ENCODE results near the gene DNAH2.
A peak's percentile ranks its signal among the peaks of the same experiment; 100 is the strongest.

DNAH2 gene

DNA sequence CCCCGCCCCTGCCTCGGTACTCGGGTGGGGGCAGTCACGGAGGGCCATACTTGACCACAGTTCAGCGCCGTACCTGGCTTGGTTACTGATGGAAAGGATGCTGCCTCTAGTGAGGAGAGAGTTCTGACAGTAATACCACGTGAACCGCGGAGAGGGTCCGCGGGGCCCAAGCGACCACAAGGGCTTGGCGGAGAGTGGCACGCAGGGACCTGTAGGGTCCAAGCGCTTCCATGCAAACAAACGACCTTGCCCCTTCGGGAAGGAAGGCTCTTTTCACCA, 125.7 kb downstream of the DNAH2 start:
- in situ Hi-C loops (cut with HindIII; ENCODE audit: low pct_ligation_motif_present, low sequenced_read_pairs), result no loop called here
- Histone ChIP-seq H3K4me3 (ENCODE audit: low read depth, low read length) (peak overlapping the region; percentile 78), H3K27me3 (replicated peaks) (no peaks in the 10 kb centered on the region), H3K27ac (peak overlapping the region; percentile 99), H3K36me3 (replicated peaks) (peaks cover 10% of the 10 kb centered on the region)
- no peak for DNase-seq
- TF ChIP-seq, protein P1, sequence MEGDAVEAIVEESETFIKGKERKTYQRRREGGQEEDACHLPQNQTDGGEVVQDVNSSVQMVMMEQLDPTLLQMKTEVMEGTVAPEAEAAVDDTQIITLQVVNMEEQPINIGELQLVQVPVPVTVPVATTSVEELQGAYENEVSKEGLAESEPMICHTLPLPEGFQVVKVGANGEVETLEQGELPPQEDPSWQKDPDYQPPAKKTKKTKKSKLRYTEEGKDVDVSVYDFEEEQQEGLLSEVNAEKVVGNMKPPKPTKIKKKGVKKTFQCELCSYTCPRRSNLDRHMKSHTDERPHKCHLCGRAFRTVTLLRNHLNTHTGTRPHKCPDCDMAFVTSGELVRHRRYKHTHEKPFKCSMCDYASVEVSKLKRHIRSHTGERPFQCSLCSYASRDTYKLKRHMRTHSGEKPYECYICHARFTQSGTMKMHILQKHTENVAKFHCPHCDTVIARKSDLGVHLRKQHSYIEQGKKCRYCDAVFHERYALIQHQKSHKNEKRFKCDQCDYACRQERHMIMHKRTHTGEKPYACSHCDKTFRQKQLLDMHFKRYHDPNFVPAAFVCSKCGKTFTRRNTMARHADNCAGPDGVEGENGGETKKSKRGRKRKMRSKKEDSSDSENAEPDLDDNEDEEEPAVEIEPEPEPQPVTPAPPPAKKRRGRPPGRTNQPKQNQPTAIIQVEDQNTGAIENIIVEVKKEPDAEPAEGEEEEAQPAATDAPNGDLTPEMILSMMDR (IDR thresholded peaks at IDR 0.05; ENCODE audit: low read depth, low read length, missing control alignments), result peak; percentile 0

GRCh38 chr17:7843536-7844291, 126.2 kb downstream of the DNAH2 start:
- peaks cover 11% of the 10 kb centered on the region for H3K36me3 ChIP-seq (replicated peaks)
- peak; percentile 87 for DNase-seq
- H3K4me3 ChIP-seq (ENCODE audit: low read depth, low read length), result peak overlapping the region; percentile 78
- in situ Hi-C loops (cut with HindIII; ENCODE audit: low pct_ligation_motif_present, low sequenced_read_pairs), result no loop called here
- TF ChIP-seq, protein P1 (IDR thresholded peaks at IDR 0.05; ENCODE audit: low read depth, low read length, missing control alignments), result no peak
- H3K27ac ChIP-seq, result peak overlapping the region; percentile 99
- H3K27me3 ChIP-seq (replicated peaks), result no peaks in the 10 kb centered on the region

DNA sequence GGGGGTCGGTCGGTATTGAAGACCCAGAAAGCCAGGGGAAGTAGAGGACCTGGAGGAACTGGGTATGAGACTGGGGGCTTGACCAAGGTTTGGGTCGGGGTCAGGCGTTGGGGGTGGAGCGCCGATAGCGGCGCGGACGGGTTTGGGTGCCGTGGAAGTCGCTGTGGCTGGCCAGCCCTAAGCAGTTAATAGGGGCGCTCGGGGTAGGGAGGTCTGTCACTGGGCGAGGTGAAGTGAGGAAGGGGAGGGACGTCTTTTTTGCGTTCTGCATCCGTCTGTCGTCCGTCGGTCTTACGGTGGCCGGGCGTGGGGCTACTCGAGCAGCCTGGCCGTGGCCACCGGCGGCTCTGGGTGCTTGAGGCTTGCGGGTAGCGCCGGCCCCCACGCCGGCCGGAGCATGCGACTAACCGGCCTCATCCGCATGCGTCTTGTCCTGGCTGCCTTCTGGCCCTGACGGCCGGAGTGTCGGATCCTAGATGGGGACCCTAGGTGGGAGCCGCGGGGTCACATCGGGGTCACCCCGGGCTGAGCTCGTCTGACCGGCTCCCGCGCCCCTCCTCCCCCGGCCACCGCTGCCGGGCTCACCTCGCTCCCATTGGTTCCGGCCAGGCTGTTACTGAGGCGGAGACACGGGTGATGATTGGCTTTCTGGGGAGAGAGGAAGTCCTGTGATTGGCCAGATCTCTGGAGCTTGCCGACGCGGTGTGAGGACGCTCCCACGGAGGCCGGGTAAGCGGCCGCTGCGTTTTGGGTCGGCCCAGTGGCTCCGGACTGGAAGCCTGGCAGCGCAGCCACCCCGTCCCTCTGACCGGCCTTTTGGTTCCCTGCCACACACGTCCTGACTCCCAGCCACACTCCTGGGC, 127.0 kb downstream of the DNAH2 start:
- Histone ChIP-seq H3K36me3 (replicated peaks) (peaks cover 17% of the 10 kb centered on the region), H3K27me3 (replicated peaks) (no peaks in the 10 kb centered on the region), H3K27ac (peak overlapping the region; percentile 99), H3K4me3 (ENCODE audit: low read depth, low read length) (peak overlapping the region; percentile 78)
- TF ChIP-seq, protein P1 (IDR thresholded peaks at IDR 0.05; ENCODE audit: low read depth, low read length, missing control alignments), result no peak
- peak; percentile 93 for DNase-seq
- in situ Hi-C loops (cut with HindIII; ENCODE audit: low pct_ligation_motif_present, low sequenced_read_pairs), result no loop called here

DNA sequence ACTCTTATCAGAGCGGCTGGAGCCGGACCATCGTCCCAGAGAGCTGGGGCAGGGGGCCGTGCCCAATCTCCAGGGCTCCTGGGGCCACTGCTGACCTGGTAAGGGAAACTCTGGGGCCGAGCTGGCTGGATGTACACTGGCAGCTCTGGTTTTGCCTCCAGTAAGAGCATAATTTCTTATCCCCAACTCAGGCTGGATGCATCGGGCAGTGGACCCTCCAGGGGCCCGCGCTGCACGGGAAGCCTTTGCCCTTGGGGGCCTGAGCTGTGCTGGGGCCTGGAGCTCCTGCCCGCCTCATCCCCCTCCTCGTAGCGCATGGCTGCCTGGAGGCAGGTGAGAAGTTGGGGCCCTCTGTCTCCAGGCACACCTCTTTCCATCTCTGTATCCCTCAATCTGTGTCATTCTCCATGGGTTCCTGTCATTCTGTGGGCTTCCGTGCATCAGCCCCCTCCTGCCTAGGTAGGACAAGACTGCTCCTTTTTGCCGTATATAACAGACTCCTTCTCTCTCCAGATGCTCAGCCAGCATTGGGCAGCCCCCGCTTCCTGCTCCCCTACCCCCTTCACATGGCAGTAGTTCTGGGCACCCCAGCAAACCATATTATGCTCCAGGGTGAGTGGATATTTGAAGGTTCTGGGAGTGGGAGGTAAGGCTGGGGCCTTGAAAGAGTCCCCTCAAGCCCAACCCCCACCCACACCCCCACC, 128.0 kb downstream of the DNAH2 start:
- in situ Hi-C loops (cut with HindIII; ENCODE audit: low pct_ligation_motif_present, low sequenced_read_pairs), result no loop called here
- DNase-seq, result no peak
- TF ChIP-seq, protein P1 (IDR thresholded peaks at IDR 0.05; ENCODE audit: low read depth, low read length, missing control alignments), result no peak
- Histone ChIP-seq H3K27ac (peak overlapping the region; percentile 99), H3K4me3 (ENCODE audit: low read depth, low read length) (peak overlapping the region; percentile 78), H3K36me3 (replicated peaks) (peaks cover 27% of the 10 kb centered on the region), H3K27me3 (replicated peaks) (no peaks in the 10 kb centered on the region)

GRCh38 chr17:7846063-7846735, 128.7 kb downstream of the DNAH2 start:
- in situ Hi-C loops (cut with HindIII; ENCODE audit: low pct_ligation_motif_present, low sequenced_read_pairs), result no loop called here
- Histone ChIP-seq H3K4me3 (ENCODE audit: low read depth, low read length) (no peak overlapping the region), H3K27ac (no peak overlapping the region), H3K27me3 (replicated peaks) (no peaks in the 10 kb centered on the region), H3K36me3 (replicated peaks) (peaks cover 31% of the 10 kb centered on the region)
- TF ChIP-seq, protein P1 (IDR thresholded peaks at IDR 0.05; ENCODE audit: low read depth, low read length, missing control alignments), result no peak
- DNase-seq, result no peak

Data from brain microvascular endothelial cell (primary cell).